Inferior parietal cortex (tissue), 1 donor: Measurements from ENCODE around the gene NEO1.

Experiments
- DNase-seq: peaks from one replicate; pipeline ENCODE4 v3.0.0-alpha.2; 2016; ENCODE audit errors: extremely low spot score

The NEO1 gene

GRCh38 chr15:73330206-73331051, 278.2 kb downstream of the NEO1 start:
- DNase-seq, result no peak

GRCh38 chr15:73331501-73331900, 279.2 kb downstream of the NEO1 start:
- DNase-seq, result no peak

GRCh38 chr15:73331991-73332925, 280.0 kb downstream of the NEO1 start:
- DNase-seq, result no peak

GRCh38 chr15:73333001-73333400, 280.7 kb downstream of the NEO1 start:
- DNase-seq, result no peak

GRCh38 chr15:73334086-73334485, 281.8 kb downstream of the NEO1 start:
- no peak for DNase-seq

- no peak for DNase-seq
Observed at GRCh38 chr15:73335026-73335425, 282.8 kb downstream of the NEO1 start.

- no peak for DNase-seq
Observed at GRCh38 chr15:73335471-73335870, 283.2 kb downstream of the NEO1 start.

GRCh38 chr15:73336756-73337155, 284.5 kb downstream of the NEO1 start:
- DNase-seq, result no peak

- no peak for DNase-seq
Observed at GRCh38 chr15:73337187-73337586, 284.9 kb downstream of the NEO1 start.

- DNase-seq, result no peak
Observed at GRCh38 chr15:73338058-73338457, 285.8 kb downstream of the NEO1 start.

GRCh38 chr15:73338606-73339374, 286.5 kb downstream of the NEO1 start:
- DNase-seq, result no peak

GRCh38 chr15:73340502-73341192, 288.4 kb downstream of the NEO1 start:
- DNase-seq, result no peak

- DNase-seq, result no peak
Observed at GRCh38 chr15:73341886-73342600, 289.8 kb downstream of the NEO1 start.

GRCh38 chr15:73344056-73344455, 291.8 kb downstream of the NEO1 start:
- no peak for DNase-seq

GRCh38 chr15:73345658-73346057, 293.4 kb downstream of the NEO1 start:
- no peak for DNase-seq

- DNase-seq, result no peak
Observed at GRCh38 chr15:73346735-73347312, 294.6 kb downstream of the NEO1 start.

- no peak for DNase-seq
Observed at GRCh38 chr15:73349191-73349590, 296.9 kb downstream of the NEO1 start.

GRCh38 chr15:73352082-73352481, 299.8 kb downstream of the NEO1 start:
- DNase-seq, result peak; percentile 20

- DNase-seq, result no peak
Observed at GRCh38 chr15:73353734-73354133, 301.5 kb downstream of the NEO1 start.

GRCh38 chr15:73354241-73354640, 302.0 kb downstream of the NEO1 start:
- no peak for DNase-seq
